K562 (cell line): ENCODE measurements around the gene SPON1. TPM values are rescaled to one million over a fixed set of nuclear protein-coding genes. Genes with fewer than 3 reads are reported as not detected.

Experiments
- ATAC-seq: fragments of 200-7000 bp; cut with Tn5 transposase; 3 replicates; pipeline ENCODE4 v1.9.1; 2020; ENCODE audit warnings: moderate library complexity
- BruUV-seq: library from RNA; stranded (reverse); fragments of 400-500 nt; replicated peaks from 2 replicates; lab custom pipeline; 2021; lab: Mats Ljungman, UMichigan
- CTCF ChIA-PET: fragments of 300-600 bp; formaldehyde crosslinking; extraction: SDS; loops from one replicate; lab custom pipeline; 2021; ENCODE audit warnings: low intra/inter-chr PET ratio; lab: Yijun Ruan, JAX
- POLR2A ChIA-PET: fragments of 300-600, 350-650 bp; sonication (Branson Sonifier 250); formaldehyde crosslinking; extraction: SDS; loops from one replicate; lab custom pipeline; 2021; ENCODE audit warnings: antibody characterized with exemption, inconsistent platforms; lab: Yijun Ruan, JAX
- DNase-seq, 4 experiments: peaks; one replicate each; pipeline versions ENCODE4 v3.0.0 to v3.0.0-alpha.2; 2011 to 2018; ENCODE audit warnings: low spot score in 3 of 4, mixed read lengths in 3 of 4; ENCODE audit errors: extremely low read depth in 1 of 4
- FAIRE-seq: peaks from 2 replicates; lab custom pipeline; 2011; peaks lifted over from hg19 to GRCh38; lab: Jason Lieb, UNC
- H2AFZ ChIP-seq: 2 replicates; pipeline ENCODE4 v1.6.0; 2011; ENCODE audit warnings: low read depth, low read length, control low read depth, inconsistent platforms
- H3K27ac ChIP-seq: fragments of 200-600 bp; 3 replicates; pipeline ENCODE4 v1.8.0; 2011; ENCODE audit warnings: low read depth, mild to moderate bottlenecking, control low read depth, inconsistent platforms, low read length, moderate library complexity, mixed read lengths; ENCODE audit errors: extremely low read depth
- H3K27me3 ChIP-seq, 2 experiments: fragments of 300-600 bp in 1 of 2; 2 replicates in 1 of 2; 3 replicates in 1 of 2; pipeline versions ENCODE4 v1.6.0 to v1.8.0; 2011; ENCODE audit warnings: inconsistent platforms in 2 of 2, low read length in 2 of 2, mild to moderate bottlenecking in 1 of 2, mixed read lengths in 1 of 2, moderate library complexity in 1 of 2; ENCODE audit not compliant: control insufficient read depth in 2 of 2, insufficient read depth in 2 of 2
- H3K36me3 ChIP-seq: fragments of 300-600 bp; 3 replicates; pipeline ENCODE4 v1.8.0; 2011; ENCODE audit warnings: mild to moderate bottlenecking, low read length, inconsistent platforms; ENCODE audit not compliant: control insufficient read depth, insufficient read depth
- H3K4me1 ChIP-seq, 2 experiments: fragments of 200-600 bp in 1 of 2; replicated peaks in 1 of 2; 2 replicates in 1 of 2; 3 replicates in 1 of 2; pipeline versions ENCODE4 v1.5.1 to v1.8.0; 2011; ENCODE audit warnings: inconsistent platforms in 2 of 2, low read length in 2 of 2, mild to moderate bottlenecking in 1 of 2, mixed read lengths in 1 of 2, moderate library complexity in 1 of 2; ENCODE audit not compliant: control insufficient read depth in 2 of 2, insufficient read depth in 2 of 2
- H3K4me2 ChIP-seq: 2 replicates; pipeline ENCODE4 v1.6.1; 2011; ENCODE audit warnings: low read length, control low read depth, inconsistent platforms, mixed read lengths; ENCODE audit not compliant: insufficient read depth
- H3K4me3 ChIP-seq: fragments of 200-600 bp; sonication (generic), shearing (Covaris generic); 2 replicates; pipeline ENCODE4 v1.5.1; 2016; ENCODE audit warnings: control low read depth, inconsistent platforms
- H3K79me2 ChIP-seq: fragments of 200-600 bp; 3 replicates; pipeline ENCODE4 v1.8.0; 2011; ENCODE audit warnings: low read length, inconsistent platforms; ENCODE audit not compliant: control insufficient read depth, insufficient read depth
- H3K9ac ChIP-seq, 2 experiments: 2 replicates each; pipeline versions ENCODE4 v1.6.0 to v1.6.1; 2011; ENCODE audit warnings: low read depth in 2 of 2, low read length in 2 of 2, control low read depth in 1 of 2, inconsistent platforms in 1 of 2, mild to moderate bottlenecking in 1 of 2, mixed read lengths in 1 of 2; ENCODE audit not compliant: insufficient read depth in 1 of 2
- H3K9me1 ChIP-seq: one replicate; pipeline ENCODE4 v1.6.0; 2011; ENCODE audit warnings: inconsistent platforms, mild to moderate bottlenecking, low read length, moderate library complexity; ENCODE audit not compliant: control insufficient read depth, insufficient read depth
- H3K9me3 ChIP-seq: replicated peaks from 2 replicates; pipeline ENCODE4 v1.5.1; 2011; ENCODE audit warnings: low read depth, low read length, inconsistent platforms; ENCODE audit not compliant: control insufficient read depth, insufficient read depth
- H4K20me1 ChIP-seq: replicated peaks from 2 replicates; pipeline ENCODE4 v1.6.1; 2011; ENCODE audit warnings: low read length, inconsistent platforms, mixed read lengths; ENCODE audit not compliant: control insufficient read depth, insufficient read depth
- ARID1B ChIP-seq: fragments of 450-650 bp; IDR thresholded peaks from 2 replicates; pipeline ENCODE4 v1.6.1; 2016; ENCODE audit warnings: antibody characterized with exemption, mild to moderate bottlenecking, inconsistent platforms
- ARID2 ChIP-seq: fragments of 450-650 bp; IDR thresholded peaks from 2 replicates; pipeline ENCODE4 v1.6.1; 2017; ENCODE audit warnings: antibody characterized with exemption, mild to moderate bottlenecking
- GATAD2A ChIP-seq: fragments of 450-650 bp; IDR thresholded peaks from 2 replicates; pipeline ENCODE4 v1.6.1; 2017
- MYBL2 ChIP-seq, 2 experiments: fragments of 450-650 bp in 1 of 2; sonication (generic) in 1 of 2; formaldehyde crosslinking in 1 of 2; IDR thresholded peaks; 2 replicates each; pipeline versions ENCODE4 v1.6.1 to v1.8.1; 2017 to 2022; ENCODE audit warnings: borderline replicate concordance in 1 of 2, inconsistent platforms in 1 of 2, low read depth in 1 of 2, mild to moderate bottlenecking in 1 of 2, missing genetic modification reagents in 1 of 2, moderate library complexity in 1 of 2
- PHF21A ChIP-seq: fragments of 450-650 bp; IDR thresholded peaks from 2 replicates; pipeline ENCODE4 v1.6.1; 2017; ENCODE audit warnings: low read depth, borderline replicate concordance
- POLR2G ChIP-seq: fragments of 200-400 bp; formaldehyde crosslinking; IDR thresholded peaks from 2 replicates; pipeline ENCODE4 v1.6.1; 2017; ENCODE audit warnings: low read depth, mild to moderate bottlenecking, antibody characterized with exemption, low read length, moderate library complexity
- SREBF2 ChIP-seq: sonication (generic); formaldehyde crosslinking; IDR thresholded peaks from 2 replicates; pipeline ENCODE4 v1.4.0; 2020; ENCODE audit warnings: mild to moderate bottlenecking, missing genetic modification reagents
- TBP ChIP-seq: optimal IDR thresholded peaks from 2 replicates; pipeline ENCODE3; 2011; ENCODE audit warnings: low read depth, low read length, improper control_type of control experiment
- TGIF2 ChIP-seq: sonication (generic); formaldehyde crosslinking; IDR thresholded peaks from 2 replicates; pipeline ENCODE4 v1.8.1; 2022; ENCODE audit warnings: mild to moderate bottlenecking, missing genetic modification reagents, moderate library complexity
- ZNF165 ChIP-seq: fragments of 250-450 bp; sonication (Bioruptor Pico); IDR thresholded peaks from 2 replicates; pipeline ENCODE4 v1.4.0; 2020; ENCODE audit warnings: borderline replicate concordance
- ZNF507 ChIP-seq: conservative IDR thresholded peaks from 2 replicates; pipeline ENCODE4 v1.6.1; 2017; ENCODE audit warnings: missing genetic modification characterization, missing compliant biosample characterization
- WGBS: fragments of 100-300 bp; shearing (Covaris generic); methylation state at CpG from one replicate; pipeline ENCODE4 v1.1.6; 2016; ENCODE audit warnings: low coverage, mixed read lengths; ENCODE audit not compliant: insufficient coverage; ENCODE audit errors: missing lambda C conversion rate; 5-methylcytosine and 5-hydroxymethylcytosine counted together
- in situ Hi-C: fragments of 300-500 bp; cut with MboI; formaldehyde crosslinking; loops from 4 replicates; pipeline ENCODE4 v1.15.0; 2018; ENCODE audit warnings: inconsistent platforms, mixed read lengths
- intact Hi-C: fragments of 100-400 bp; cut with micrococcal nuclease; formaldehyde crosslinking; loops from 2 replicates; pipeline ENCODE4 v1.14.2; 2022
- polyA plus RNA-seq, 8 experiments: library from polyadenylated mRNA; depleted of rRNA in 4 of 8; stranded (reverse) in 5 of 8; unstranded in 3 of 8; fragments of >200 nt; fragmentation: Nextera tagmentation in 2 of 8; fragmentation: Illumina TruSeq in 1 of 8; extraction: Ambion mirVana in 2 of 8; extraction: Trizol in 1 of 8; gene quantifications; 2 replicates each; pipeline versions ENCODE4 v1.2.1 to v1.2.3, GENCODE V29; 2011 to 2014; ENCODE audit warnings: inconsistent platforms in 1 of 8, missing spikeins in 1 of 8
- total RNA-seq, 7 experiments: library from RNA; depleted of rRNA in 6 of 7; stranded (reverse); fragments of >200 nt in 6 of 7; fragmentation: Illumina TruSeq in 2 of 7; extraction: Trizol in 2 of 7; gene quantifications; 2 replicates each; pipeline versions ENCODE4 v1.2.1 to v1.2.3, GENCODE V29; 2011 to 2021; ENCODE audit warnings: low replicate concordance in 1 of 7
- TF ChIP-seq, protein P1 (sequence below): IDR thresholded peaks from 2 replicates; pipeline ENCODE4 v1.6.1; 2012; ENCODE audit warnings: low read depth, low read length, improper control_type of control experiment, borderline replicate concordance
- TF ChIP-seq, protein P2 (sequence below): fragments of 450-650 bp; IDR thresholded peaks from 2 replicates; pipeline ENCODE4 v1.7.1; 2018; ENCODE audit warnings: mild to moderate bottlenecking, low read depth; ENCODE audit not compliant: partially characterized antibody
- TF ChIP-seq, protein P3 (sequence below), 3 experiments: IDR thresholded peaks in 2 of 3; conservative IDR thresholded peaks in 1 of 3; 2 replicates each; pipeline ENCODE4 v1.5.1; 2011 to 2012; ENCODE audit warnings: low read length in 3 of 3, mild to moderate bottlenecking in 3 of 3, control low read depth in 2 of 3, improper control_type of control experiment in 1 of 3, inconsistent platforms in 1 of 3, low read depth in 1 of 3, mixed read lengths in 1 of 3, moderate library complexity in 1 of 3; ENCODE audit not compliant: insufficient read depth in 2 of 3

The SPON1 gene
- total and polyA plus RNA-seq, 9 of the 15 experiments (the other 6 are each of a cell fraction or from before 2014, with no cell fraction given), result 0.04 to 0.06 TPM; not detected in 7

DNA sequence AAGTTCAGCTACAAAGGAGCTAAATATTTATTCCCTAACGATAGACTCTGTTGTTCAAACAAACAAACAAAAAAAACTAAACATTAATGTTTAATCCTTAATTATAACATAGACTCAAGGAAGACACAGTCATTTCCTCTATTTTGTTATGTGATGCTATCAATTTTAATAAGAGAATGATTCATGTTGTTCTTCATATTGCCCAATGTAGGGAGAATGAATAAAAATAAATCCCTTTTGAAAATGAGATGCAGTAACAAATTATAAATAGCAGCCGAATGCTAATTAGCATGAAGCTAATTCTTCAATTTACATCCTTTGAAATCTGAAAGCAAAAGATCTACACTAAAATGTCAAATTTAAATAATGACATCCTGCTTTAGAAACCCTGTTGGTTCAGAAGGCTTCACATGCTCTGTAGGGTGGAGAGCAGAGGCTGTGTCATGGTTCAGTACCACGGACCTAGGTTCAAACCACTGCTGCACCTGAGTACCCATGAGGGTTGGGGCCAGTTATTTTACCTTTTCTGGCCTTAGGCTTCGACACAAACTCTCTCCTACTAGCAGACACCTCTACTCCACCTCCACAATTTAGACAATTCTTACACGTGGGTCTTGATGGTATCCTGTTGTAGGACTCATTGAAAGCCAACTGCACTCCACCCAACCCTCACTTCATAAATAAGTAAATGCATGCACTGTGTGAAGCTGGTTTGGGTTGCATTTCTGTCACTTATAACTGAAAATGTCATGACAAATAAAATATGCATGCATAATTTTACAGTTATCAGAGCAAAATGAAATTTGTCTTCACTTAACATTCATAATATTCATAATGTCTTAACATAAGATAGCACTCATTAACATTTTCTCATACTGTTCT is 307.4 kb downstream of the SPON1 start:
- ChIA-PET POLR2A (no interaction called here), CTCF (interaction anchor here (0.6 kb wide), 1 partner anchor 493 kb away, joined by 3 read pairs; no protein-coding TSS in a partner anchor)
- FAIRE-seq (no peak), ATAC-seq (no peak), DNase-seq (no peak)
- H3K27me3 ChIP-seq, result no peaks in the 10 kb centered on the region
- 68% methylated on average over 5 of the region's 5 CpGs for WGBS
- in situ Hi-C loops, result no loop called here
- H3K4me2 ChIP-seq, result no peak overlapping the region
- H3K27ac ChIP-seq, result no peak overlapping the region
- no peak overlapping the region for H3K9ac ChIP-seq
- no peaks in the 10 kb centered on the region for H4K20me1 ChIP-seq
- no peaks in the 10 kb centered on the region for H3K79me2 ChIP-seq
- no peaks in the 10 kb centered on the region; a peak in 1 of 5 replicates for H3K4me1 ChIP-seq
- no TSS peak for BruUV-seq
- intact Hi-C loops, result no loop called here
- H3K36me3 ChIP-seq, result no peaks in the 10 kb centered on the region
- no peak overlapping the region for H3K4me3 ChIP-seq
- no peak overlapping the region for H2AFZ ChIP-seq
- H3K9me1 ChIP-seq, result no peaks in the 10 kb centered on the region
- no peaks in the 10 kb centered on the region for H3K9me3 ChIP-seq
- TF ChIP-seq POLR2G, result no peak
- no peak for TF ChIP-seq SREBF2 (CRISPR knock-in tag)
- no peak for TF ChIP-seq MYBL2 (IDR thresholded peaks at IDR 0.05; ENCODE audit: low read depth)
- TF ChIP-seq MYBL2 (CRISPR knock-in tag; IDR thresholded peaks at IDR 0.05; ENCODE audit: borderline replicate concordance), result no peak
- TF ChIP-seq GATAD2A, result no peak
- no peak for TF ChIP-seq ZNF507 (tag)
- TF ChIP-seq PHF21A, result no peak
- TF ChIP-seq, protein P1, sequence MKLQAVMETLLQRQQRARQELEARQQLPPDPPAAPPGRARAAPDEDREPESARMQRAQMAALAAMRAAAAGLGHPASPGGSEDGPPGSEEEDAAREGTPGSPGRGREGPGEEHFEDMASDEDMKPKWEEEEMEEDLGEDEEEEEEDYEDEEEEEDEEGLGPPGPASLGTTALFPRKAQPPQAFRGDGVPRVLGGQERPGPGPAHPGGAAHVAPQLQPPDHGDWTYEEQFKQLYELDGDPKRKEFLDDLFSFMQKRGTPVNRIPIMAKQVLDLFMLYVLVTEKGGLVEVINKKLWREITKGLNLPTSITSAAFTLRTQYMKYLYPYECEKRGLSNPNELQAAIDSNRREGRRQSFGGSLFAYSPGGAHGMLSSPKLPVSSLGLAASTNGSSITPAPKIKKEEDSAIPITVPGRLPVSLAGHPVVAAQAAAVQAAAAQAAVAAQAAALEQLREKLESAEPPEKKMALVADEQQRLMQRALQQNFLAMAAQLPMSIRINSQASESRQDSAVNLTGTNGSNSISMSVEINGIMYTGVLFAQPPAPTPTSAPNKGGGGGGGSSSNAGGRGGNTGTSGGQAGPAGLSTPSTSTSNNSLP, result no peak
- TF ChIP-seq, protein P2, sequence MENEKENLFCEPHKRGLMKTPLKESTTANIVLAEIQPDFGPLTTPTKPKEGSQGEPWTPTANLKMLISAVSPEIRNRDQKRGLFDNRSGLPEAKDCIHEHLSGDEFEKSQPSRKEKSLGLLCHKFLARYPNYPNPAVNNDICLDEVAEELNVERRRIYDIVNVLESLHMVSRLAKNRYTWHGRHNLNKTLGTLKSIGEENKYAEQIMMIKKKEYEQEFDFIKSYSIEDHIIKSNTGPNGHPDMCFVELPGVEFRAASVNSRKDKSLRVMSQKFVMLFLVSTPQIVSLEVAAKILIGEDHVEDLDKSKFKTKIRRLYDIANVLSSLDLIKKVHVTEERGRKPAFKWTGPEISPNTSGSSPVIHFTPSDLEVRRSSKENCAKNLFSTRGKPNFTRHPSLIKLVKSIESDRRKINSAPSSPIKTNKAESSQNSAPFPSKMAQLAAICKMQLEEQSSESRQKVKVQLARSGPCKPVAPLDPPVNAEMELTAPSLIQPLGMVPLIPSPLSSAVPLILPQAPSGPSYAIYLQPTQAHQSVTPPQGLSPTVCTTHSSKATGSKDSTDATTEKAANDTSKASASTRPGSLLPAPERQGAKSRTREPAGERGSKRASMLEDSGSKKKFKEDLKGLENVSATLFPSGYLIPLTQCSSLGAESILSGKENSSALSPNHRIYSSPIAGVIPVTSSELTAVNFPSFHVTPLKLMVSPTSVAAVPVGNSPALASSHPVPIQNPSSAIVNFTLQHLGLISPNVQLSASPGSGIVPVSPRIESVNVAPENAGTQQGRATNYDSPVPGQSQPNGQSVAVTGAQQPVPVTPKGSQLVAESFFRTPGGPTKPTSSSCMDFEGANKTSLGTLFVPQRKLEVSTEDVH, result no peak
- TF ChIP-seq, protein P3, sequence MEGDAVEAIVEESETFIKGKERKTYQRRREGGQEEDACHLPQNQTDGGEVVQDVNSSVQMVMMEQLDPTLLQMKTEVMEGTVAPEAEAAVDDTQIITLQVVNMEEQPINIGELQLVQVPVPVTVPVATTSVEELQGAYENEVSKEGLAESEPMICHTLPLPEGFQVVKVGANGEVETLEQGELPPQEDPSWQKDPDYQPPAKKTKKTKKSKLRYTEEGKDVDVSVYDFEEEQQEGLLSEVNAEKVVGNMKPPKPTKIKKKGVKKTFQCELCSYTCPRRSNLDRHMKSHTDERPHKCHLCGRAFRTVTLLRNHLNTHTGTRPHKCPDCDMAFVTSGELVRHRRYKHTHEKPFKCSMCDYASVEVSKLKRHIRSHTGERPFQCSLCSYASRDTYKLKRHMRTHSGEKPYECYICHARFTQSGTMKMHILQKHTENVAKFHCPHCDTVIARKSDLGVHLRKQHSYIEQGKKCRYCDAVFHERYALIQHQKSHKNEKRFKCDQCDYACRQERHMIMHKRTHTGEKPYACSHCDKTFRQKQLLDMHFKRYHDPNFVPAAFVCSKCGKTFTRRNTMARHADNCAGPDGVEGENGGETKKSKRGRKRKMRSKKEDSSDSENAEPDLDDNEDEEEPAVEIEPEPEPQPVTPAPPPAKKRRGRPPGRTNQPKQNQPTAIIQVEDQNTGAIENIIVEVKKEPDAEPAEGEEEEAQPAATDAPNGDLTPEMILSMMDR (IDR thresholded peaks at IDR 0.05 in 2 of 3, conservative IDR thresholded peaks at IDR 0.05 in 1 of 3; ENCODE audit: insufficient read depth in 2 of 3, low read depth in 1 of 3, low read length in 3 of 3), result no peak
- TF ChIP-seq ARID2, result no peak
- no peak for TF ChIP-seq TBP
- no peak for TF ChIP-seq ZNF165 (CRISPR knock-in tag)
- no peak for TF ChIP-seq ARID1B
- TF ChIP-seq TGIF2 (CRISPR knock-in tag), result no peak
